WTC11 (cell line): Measurements from ENCODE around the gene EP400. TPM values are rescaled to one million over a fixed set of nuclear protein-coding genes. Genes with fewer than 3 reads are reported as not detected.

Experiments
- ATAC-seq: fragments of 200-7000 bp; cut with Tn5 transposase; 2 replicates; pipeline ENCODE4 v1.10.0; 2021; ENCODE audit warnings: mild to moderate bottlenecking, moderate library complexity
- CTCF ChIA-PET: fragments of 300-600 bp; sonication (Branson Sonifier 250); formaldehyde crosslinking; loops from one replicate; lab custom pipeline; 2021; ENCODE audit warnings: antibody characterized with exemption; lab: Charles Lee
- POLR2A ChIA-PET: fragments of 350-600 bp; sonication (Branson Sonifier 250); formaldehyde crosslinking; loops from one replicate; lab custom pipeline; 2021; ENCODE audit warnings: antibody characterized with exemption; lab: Charles Lee
- DNase-seq: peaks from one replicate; pipeline ENCODE4 v3.0.0; 2021; ENCODE audit warnings: low spot score
- H3K27ac Mint-ChIP-seq: 2 replicates; pipeline ENCODE4 v1.8.0; 2021; ENCODE audit warnings: mixed read lengths
- H3K27me3 Mint-ChIP-seq: 2 replicates; pipeline ENCODE4 v1.8.0; 2021; ENCODE audit warnings: low read depth, mild to moderate bottlenecking, moderate library complexity, mixed read lengths
- H3K36me3 Mint-ChIP-seq: 2 replicates; pipeline ENCODE4 v1.8.0; 2021; ENCODE audit warnings: mixed read lengths
- H3K4me1 Mint-ChIP-seq: 2 replicates; pipeline ENCODE4 v1.8.0; 2022; ENCODE audit warnings: mixed read lengths
- H3K4me3 Mint-ChIP-seq: 2 replicates; pipeline ENCODE4 v1.8.0; 2021; ENCODE audit warnings: mild to moderate bottlenecking, moderate library complexity, mixed read lengths
- H3K9me3 Mint-ChIP-seq: 2 replicates; pipeline ENCODE4 v1.8.0; 2021; ENCODE audit warnings: mixed read lengths
- AFF4 ChIP-seq: sonication (generic); formaldehyde crosslinking; IDR thresholded peaks from 2 replicates; pipeline ENCODE4 v1.8.1; 2023; ENCODE audit warnings: mild to moderate bottlenecking, missing genetic modification reagents, borderline replicate concordance
- ATF6 ChIP-seq: sonication (generic); formaldehyde crosslinking; IDR thresholded peaks from 2 replicates; pipeline ENCODE4 v1.8.1; 2023; ENCODE audit warnings: mild to moderate bottlenecking, missing genetic modification reagents
- E2F4 ChIP-seq: sonication (generic); formaldehyde crosslinking; IDR thresholded peaks from 2 replicates; pipeline ENCODE4 v1.8.1; 2022; ENCODE audit warnings: low read depth, mild to moderate bottlenecking, moderate library complexity, missing genetic modification reagents, borderline replicate concordance
- HMGXB4 ChIP-seq: sonication (generic); formaldehyde crosslinking; IDR thresholded peaks from 2 replicates; pipeline ENCODE4 v1.8.1; 2023; ENCODE audit warnings: mild to moderate bottlenecking, moderate library complexity, missing genetic modification reagents
- JAZF1 ChIP-seq: fragments of 250-450 bp; sonication (Bioruptor Pico); IDR thresholded peaks from 2 replicates; pipeline ENCODE4 v1.9.0; 2021; ENCODE audit warnings: moderate library complexity, mild to moderate bottlenecking, inconsistent platforms
- NR2C2 ChIP-seq: sonication (generic); formaldehyde crosslinking; IDR thresholded peaks from 2 replicates; pipeline ENCODE4 v1.8.0; 2022; ENCODE audit warnings: mild to moderate bottlenecking, missing genetic modification reagents
- OVOL2 ChIP-seq: fragments of 250-450 bp; sonication (Bioruptor Pico); IDR thresholded peaks from 2 replicates; pipeline ENCODE4 v1.9.0; 2021; ENCODE audit warnings: mild to moderate bottlenecking, borderline replicate concordance
- RORB ChIP-seq: fragments of 250-450 bp; sonication (Bioruptor Pico); IDR thresholded peaks from 2 replicates; pipeline ENCODE4 v1.9.0; 2021; ENCODE audit warnings: mild to moderate bottlenecking
- TEAD4 ChIP-seq: sonication (generic); formaldehyde crosslinking; IDR thresholded peaks from 2 replicates; pipeline ENCODE4 v1.8.0; 2022; ENCODE audit warnings: mild to moderate bottlenecking, missing genetic modification reagents
- TP53 ChIP-seq: sonication (generic); formaldehyde crosslinking; IDR thresholded peaks from 2 replicates; pipeline ENCODE4 v1.8.1; 2023; ENCODE audit warnings: mild to moderate bottlenecking, missing genetic modification reagents
- ZNF396 ChIP-seq: fragments of 250-450 bp; sonication (Bioruptor Pico); IDR thresholded peaks from 2 replicates; pipeline ENCODE4 v1.8.0; 2021; ENCODE audit warnings: mild to moderate bottlenecking, moderate library complexity, borderline replicate concordance
- ZNF671 ChIP-seq: fragments of 250-450 bp; sonication (Bioruptor Pico); IDR thresholded peaks from 2 replicates; pipeline ENCODE4 v1.8.0; 2021; ENCODE audit warnings: mild to moderate bottlenecking
- ZSCAN18 ChIP-seq: fragments of 250-450 bp; sonication (Bioruptor Pico); IDR thresholded peaks from 2 replicates; pipeline ENCODE4 v2.1.2; 2022; ENCODE audit warnings: mild to moderate bottlenecking, moderate library complexity
- total RNA-seq: library from RNA; stranded (reverse); gene quantifications from 3 replicates; pipeline ENCODE4 v1.2.3, GENCODE V29; 2021
- TF ChIP-seq, protein P1 (sequence below): sonication (generic); formaldehyde crosslinking; conservative IDR thresholded peaks from 2 replicates; pipeline ENCODE4 v1.8.1; 2022; ENCODE audit warnings: mild to moderate bottlenecking, missing genetic modification reagents

The EP400 gene
- total RNA-seq, 1 experiment from 2014 or later = 75.8 TPM

DNA sequence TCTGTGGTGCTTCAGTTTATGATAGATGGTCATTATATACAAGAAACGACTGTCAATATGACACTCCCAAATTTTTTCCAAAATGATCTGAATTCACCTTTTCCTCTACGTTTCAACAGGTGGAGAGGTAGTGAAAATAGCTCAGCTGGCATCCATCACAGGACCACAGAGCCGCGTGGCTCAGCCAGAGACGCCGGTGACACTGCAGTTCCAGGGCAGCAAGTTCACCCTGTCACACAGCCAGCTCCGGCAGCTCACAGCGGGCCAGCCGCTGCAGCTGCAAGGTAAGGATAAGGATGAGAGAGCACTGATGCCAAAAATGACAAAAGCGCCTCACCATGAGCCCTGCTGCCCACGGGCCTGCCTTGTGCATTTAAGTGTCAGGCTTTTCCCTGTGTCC is 73.9 kb downstream of the EP400 start:
- Mint-ChIP-seq H3K36me3 (peaks cover 66% of the 10 kb centered on the region), H3K9me3 (no peaks in the 10 kb centered on the region), H3K27me3 (no peaks in the 10 kb centered on the region), H3K4me3 (no peak overlapping the region)
- no peak for DNase-seq
- POLR2A ChIA-PET = interaction anchor here (0.7 kb wide), 1 partner anchor 988 kb away, joined by 3 read pairs; no protein-coding TSS in a partner anchor
- no peak for ATAC-seq
- TF ChIP-seq ZNF396 (no peak), TEAD4 (no peak), NR2C2 (no peak), ZSCAN18 (CRISPR knock-in tag) (no peak), RORB (no peak), OVOL2 (CRISPR knock-in tag) (no peak)
- TF ChIP-seq, all 79 proteins: peak for 0
- Mint-ChIP-seq H3K4me1 (no peaks in the 10 kb centered on the region), H3K27ac (no peak overlapping the region)
- CTCF ChIA-PET = interaction anchor here (0.6 kb wide), 1 partner anchor 156 kb away, joined by 3 read pairs; no protein-coding TSS in a partner anchor

DNA sequence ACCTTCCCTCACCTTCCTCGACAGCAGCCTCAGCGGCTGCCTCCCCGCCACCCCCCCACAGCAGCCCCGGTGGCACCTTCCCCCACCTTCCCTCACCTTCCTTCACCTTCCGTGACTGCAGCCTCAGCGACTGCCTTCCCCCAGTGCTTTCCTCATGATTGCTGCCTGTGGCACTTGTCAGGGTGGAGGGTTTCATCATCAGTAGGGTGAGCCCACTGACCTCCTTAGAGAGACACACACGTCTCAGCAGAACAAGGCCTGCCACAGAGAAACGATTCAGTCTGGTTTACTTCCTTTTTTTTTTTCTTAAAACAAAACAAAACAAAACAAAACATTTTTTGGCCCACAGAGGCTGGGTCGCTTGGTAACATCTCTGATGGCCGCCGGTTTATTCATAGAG is 75.0 kb downstream of the EP400 start:
- ATAC-seq = no peak
- Mint-ChIP-seq H3K36me3 (peaks cover 74% of the 10 kb centered on the region), H3K4me1 (no peaks in the 10 kb centered on the region)

DNA sequence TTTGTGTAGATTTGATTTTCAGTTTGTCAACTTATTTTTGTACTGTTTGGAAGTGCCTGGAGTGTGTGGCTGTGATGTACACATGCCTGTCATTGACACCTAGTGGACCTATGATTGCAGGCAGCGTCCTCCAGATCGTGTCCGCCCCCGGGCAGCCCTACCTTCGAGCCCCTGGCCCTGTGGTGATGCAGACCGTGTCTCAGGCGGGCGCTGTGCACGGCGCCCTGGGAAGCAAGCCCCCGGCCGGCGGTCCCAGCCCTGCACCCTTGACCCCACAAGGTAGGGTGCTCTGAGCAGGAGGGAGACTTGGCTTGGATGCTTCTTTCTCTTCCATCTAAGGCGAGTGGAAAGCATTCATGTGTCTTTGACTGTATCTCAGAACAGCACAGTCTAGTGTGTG is 75.8 kb downstream of the EP400 start:
- Mint-ChIP-seq H3K9me3 (no peaks in the 10 kb centered on the region), H3K27ac (no peak overlapping the region), H3K4me3 (no peak overlapping the region), H3K4me1 (no peaks in the 10 kb centered on the region), H3K27me3 (no peaks in the 10 kb centered on the region), H3K36me3 (peaks cover 74% of the 10 kb centered on the region)
- no peak for DNase-seq
- ATAC-seq = no peak
- CTCF ChIA-PET = no interaction called here
- POLR2A ChIA-PET = no interaction called here
- TF ChIP-seq TP53 = no peak
- no peak for TF ChIP-seq ZNF671 (CRISPR knock-in tag)
- TF ChIP-seq JAZF1 (CRISPR knock-in tag) = no peak
- no peak for TF ChIP-seq AFF4 (CRISPR knock-in tag)
- no peak for TF ChIP-seq HMGXB4 (CRISPR knock-in tag)

More for the DNA sequence above, 75.0 kb downstream of the EP400 start:
- Mint-ChIP-seq H3K27me3 (no peaks in the 10 kb centered on the region), H3K27ac (no peak overlapping the region), H3K9me3 (no peaks in the 10 kb centered on the region)
- CTCF ChIA-PET = no interaction called here
- TF ChIP-seq, protein P1, sequence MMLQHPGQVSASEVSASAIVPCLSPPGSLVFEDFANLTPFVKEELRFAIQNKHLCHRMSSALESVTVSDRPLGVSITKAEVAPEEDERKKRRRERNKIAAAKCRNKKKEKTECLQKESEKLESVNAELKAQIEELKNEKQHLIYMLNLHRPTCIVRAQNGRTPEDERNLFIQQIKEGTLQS = no peak
- TF ChIP-seq E2F4 = no peak
- no peak for TF ChIP-seq ATF6 (CRISPR knock-in tag)
- no peak for TF ChIP-seq HMGXB4 (CRISPR knock-in tag)
- TF ChIP-seq, all 79 proteins: peak for 0
- no peak for DNase-seq
- no peak overlapping the region for H3K4me3 Mint-ChIP-seq
- POLR2A ChIA-PET = no interaction called here
